Neural cell (in vitro differentiated cells): Measurements from ENCODE around the gene SLC41A2. TPM values are rescaled to one million over a fixed set of nuclear protein-coding genes. Genes with fewer than 3 reads are reported as not detected.

Source experiments
- H2AFZ ChIP-seq: fragments of 200-600, 300-800 bp; sonication (generic), shearing (Covaris generic); 2 replicates; pipeline ENCODE4 v1.6.0; 2014; ENCODE audit warnings: low read depth, mild to moderate bottlenecking, antibody characterized with exemption, low read length, moderate library complexity
- H3F3A ChIP-seq: fragments of 200-600 bp; shearing (Covaris generic); 2 replicates; pipeline ENCODE4 v1.6.1; 2016; ENCODE audit warnings: mild to moderate bottlenecking, moderate library complexity, mixed read lengths, antibody characterized with exemption, low read length; ENCODE audit not compliant: insufficient read depth, poor library complexity, severe bottlenecking
- H3K27ac ChIP-seq: fragments of 200-600, 300-800 bp; sonication (generic), shearing (Covaris generic); 2 replicates; pipeline ENCODE4 v1.5.1; 2014; ENCODE audit warnings: mild to moderate bottlenecking, low read length, moderate library complexity
- H3K27me3 ChIP-seq: fragments of 300-800, 200-600 bp; sonication (generic), shearing (Covaris generic); 2 replicates; pipeline ENCODE4 v1.6.0; 2014; ENCODE audit warnings: mild to moderate bottlenecking, low read depth, low read length, moderate library complexity; ENCODE audit not compliant: insufficient read depth
- H3K36me3 ChIP-seq: fragments of 300-800, 200-600 bp; sonication (generic), shearing (Covaris generic); 2 replicates; pipeline ENCODE4 v1.5.1; 2014; ENCODE audit warnings: mild to moderate bottlenecking, antibody characterized with exemption, low read length, moderate library complexity; ENCODE audit not compliant: insufficient read depth
- H3K4me2 ChIP-seq: fragments of 300-800, 200-600 bp; sonication (generic), shearing (Covaris generic); 2 replicates; pipeline ENCODE4 v1.6.0; 2014; ENCODE audit warnings: mild to moderate bottlenecking, low read length
- H3K4me3 ChIP-seq: fragments of 300-800, 200-600 bp; sonication (generic), shearing (Covaris generic); 2 replicates; pipeline ENCODE4 v1.5.1; 2014; ENCODE audit warnings: mild to moderate bottlenecking, low read length, moderate library complexity
- H3K79me2 ChIP-seq: fragments of 200-600 bp; shearing (Covaris generic); replicated peaks from 2 replicates; pipeline ENCODE4 v1.6.0; 2014; ENCODE audit warnings: mild to moderate bottlenecking, low read length, moderate library complexity; ENCODE audit not compliant: insufficient read depth
- H3K9ac ChIP-seq: fragments of 300-800, 200-600 bp; sonication (generic), shearing (Covaris generic); 2 replicates; pipeline ENCODE4 v1.6.1; 2016; ENCODE audit warnings: mild to moderate bottlenecking, low read length, mixed read lengths
- H3K9me2 ChIP-seq: fragments of 200-600 bp; shearing (Covaris generic); 2 replicates; pipeline ENCODE4 v1.6.1; 2016; ENCODE audit warnings: mild to moderate bottlenecking, low read length, mixed read lengths; ENCODE audit not compliant: insufficient read depth
- H3K9me3 ChIP-seq: fragments of 200-600, 300-800 bp; sonication (generic), shearing (Covaris generic); 2 replicates; pipeline ENCODE4 v1.6.1; 2016; ENCODE audit warnings: mild to moderate bottlenecking, mixed run types, low read length, moderate library complexity, mixed read lengths
- H4K20me1 ChIP-seq: fragments of 200-600 bp; shearing (Covaris generic); 2 replicates; pipeline ENCODE4 v1.6.1; 2016; ENCODE audit warnings: mild to moderate bottlenecking, mixed run types; ENCODE audit not compliant: insufficient read depth
- EP300 ChIP-seq: fragments of 450-650 bp; conservative IDR thresholded peaks from 2 replicates; pipeline ENCODE4 v1.6.1; 2014; ENCODE audit warnings: antibody characterized with exemption, mild to moderate bottlenecking, moderate library complexity; ENCODE audit not compliant: poor library complexity, severe bottlenecking
- EZH2 ChIP-seq: fragments of 200-600, 300-800 bp; shearing (Covaris generic), sonication (generic); IDR thresholded peaks from 2 replicates; pipeline ENCODE4 v1.6.1; 2014; ENCODE audit warnings: antibody characterized with exemption, low read length, borderline replicate concordance, mild to moderate bottlenecking; ENCODE audit not compliant: insufficient read depth, poor library complexity, severe bottlenecking
- MXI1 ChIP-seq: fragments of 450-650 bp; conservative IDR thresholded peaks from 2 replicates; pipeline ENCODE4 v1.6.1; 2014; ENCODE audit warnings: antibody characterized with exemption, mild to moderate bottlenecking; ENCODE audit not compliant: poor library complexity, severe bottlenecking
- POLR2AphosphoS5 ChIP-seq: IDR thresholded peaks from 2 replicates; pipeline ENCODE4 v1.6.1; 2012
- RAD21 ChIP-seq: fragments of 450-650 bp; conservative IDR thresholded peaks from 2 replicates; pipeline ENCODE4 v1.6.1; 2014; ENCODE audit warnings: antibody characterized with exemption, mild to moderate bottlenecking, moderate library complexity
- REST ChIP-seq: IDR thresholded peaks from 2 replicates; pipeline ENCODE4 v1.6.1; 2012; ENCODE audit warnings: borderline replicate concordance
- SMC3 ChIP-seq: fragments of 450-650 bp; conservative IDR thresholded peaks from 2 replicates; pipeline ENCODE4 v1.6.1; 2014; ENCODE audit warnings: antibody characterized with exemption, mild to moderate bottlenecking, moderate library complexity; ENCODE audit not compliant: poor library complexity
- TAF1 ChIP-seq: IDR thresholded peaks from 2 replicates; pipeline ENCODE4 v1.6.1; 2012; ENCODE audit warnings: low read depth
- polyA minus RNA-seq: library from RNA; depleted of rRNA, polyadenylated mRNA; stranded (reverse); fragments of >200 nt; gene quantifications from 2 replicates; pipeline ENCODE4 v1.2.3, GENCODE V29; 2014
- polyA plus RNA-seq: library from polyadenylated mRNA; depleted of rRNA; stranded (reverse); fragments of >200 nt; gene quantifications from 2 replicates; pipeline ENCODE4 v1.2.3, GENCODE V29; 2014
- TF ChIP-seq, protein P1 (sequence below): fragments of 450-650 bp; IDR thresholded peaks from 2 replicates; pipeline ENCODE4 v1.5.1; 2014; ENCODE audit warnings: antibody characterized with exemption, mild to moderate bottlenecking, moderate library complexity; ENCODE audit not compliant: poor library complexity, severe bottlenecking

Gene SLC41A2
- polyA plus RNA-seq: 21.4 and 26.1 TPM in 2 replicates
- 99.1 and 126 TPM in 2 replicates for polyA minus RNA-seq

GRCh38 chr12:104958001-104958804 lies at the start of gene SLC41A2:
Gene SLC41A2 (minus strand): TSS chr12:104958290. CDS start chr12:104928527, 29,763 bp downstream.
- peak within 1 kb of the TSS; percentile 85 for H3K4me2 ChIP-seq
- no peaks in the 10 kb centered on the region for H3K36me3 ChIP-seq
- H4K20me1 ChIP-seq: no peaks in the 10 kb centered on the region
- no peaks in the 10 kb centered on the region for H3F3A ChIP-seq
- H3K9me3 ChIP-seq: no peaks in the 10 kb centered on the region
- H2AFZ ChIP-seq: peak within 1 kb of the TSS; percentile 88
- peak within 1 kb of the TSS; percentile 78 for H3K4me3 ChIP-seq
- H3K9ac ChIP-seq: peak within 1 kb of the TSS; percentile 81
- H3K27ac ChIP-seq: peak within 1 kb of the TSS; percentile 56
- no peaks in the 10 kb centered on the region for H3K27me3 ChIP-seq
- peaks cover 11% of the 10 kb centered on the region for H3K79me2 ChIP-seq
- no peaks in the 10 kb centered on the region for H3K9me2 ChIP-seq
- TF ChIP-seq MXI1: peak; percentile 68
- TF ChIP-seq SMC3: peak; percentile 12
- TF ChIP-seq, protein P1, sequence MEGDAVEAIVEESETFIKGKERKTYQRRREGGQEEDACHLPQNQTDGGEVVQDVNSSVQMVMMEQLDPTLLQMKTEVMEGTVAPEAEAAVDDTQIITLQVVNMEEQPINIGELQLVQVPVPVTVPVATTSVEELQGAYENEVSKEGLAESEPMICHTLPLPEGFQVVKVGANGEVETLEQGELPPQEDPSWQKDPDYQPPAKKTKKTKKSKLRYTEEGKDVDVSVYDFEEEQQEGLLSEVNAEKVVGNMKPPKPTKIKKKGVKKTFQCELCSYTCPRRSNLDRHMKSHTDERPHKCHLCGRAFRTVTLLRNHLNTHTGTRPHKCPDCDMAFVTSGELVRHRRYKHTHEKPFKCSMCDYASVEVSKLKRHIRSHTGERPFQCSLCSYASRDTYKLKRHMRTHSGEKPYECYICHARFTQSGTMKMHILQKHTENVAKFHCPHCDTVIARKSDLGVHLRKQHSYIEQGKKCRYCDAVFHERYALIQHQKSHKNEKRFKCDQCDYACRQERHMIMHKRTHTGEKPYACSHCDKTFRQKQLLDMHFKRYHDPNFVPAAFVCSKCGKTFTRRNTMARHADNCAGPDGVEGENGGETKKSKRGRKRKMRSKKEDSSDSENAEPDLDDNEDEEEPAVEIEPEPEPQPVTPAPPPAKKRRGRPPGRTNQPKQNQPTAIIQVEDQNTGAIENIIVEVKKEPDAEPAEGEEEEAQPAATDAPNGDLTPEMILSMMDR: peak; percentile 40
- TF ChIP-seq EP300: no peak
- peak; percentile 29 for TF ChIP-seq RAD21
- no peak for TF ChIP-seq EZH2
- no peak for TF ChIP-seq TAF1
- TF ChIP-seq POLR2AphosphoS5: peak; percentile 71
- peak; percentile 56 for TF ChIP-seq REST

GRCh38 chr12:105001476-105001875 lies 43.4 kb upstream of the SLC41A2 start:
- Histone ChIP-seq H3K9me3 (no peaks in the 10 kb centered on the region), H3K79me2 (no peaks in the 10 kb centered on the region), H3K27ac (no peak overlapping the region), H3K4me2 (no peak overlapping the region), H4K20me1 (no peaks in the 10 kb centered on the region), H3K27me3 (no peaks in the 10 kb centered on the region), H3K9ac (no peak overlapping the region), H3K9me2 (no peaks in the 10 kb centered on the region), H2AFZ (no peak overlapping the region), H3F3A (no peaks in the 10 kb centered on the region), H3K36me3 (peaks cover 7% of the 10 kb centered on the region), H3K4me3 (no peak overlapping the region)
- no peak for TF ChIP-seq EZH2
- no peak for TF ChIP-seq RAD21
- no peak for TF ChIP-seq REST
- TF ChIP-seq POLR2AphosphoS5: no peak
- TF ChIP-seq MXI1: no peak
- TF ChIP-seq EP300: no peak
- TF ChIP-seq, protein P1: no peak
- no peak for TF ChIP-seq SMC3
- no peak for TF ChIP-seq TAF1
